Raji (cell line): Measurements from ENCODE around the gene DCST2.

ENCODE experiments used
- POLR2A ChIP-seq: IDR thresholded peaks from 2 replicates; pipeline ENCODE4 v1.6.1; 2011; ENCODE audit warnings: low read depth, low read length, control low read depth; ENCODE audit not compliant: insufficient read depth

DCST2 gene

DNA sequence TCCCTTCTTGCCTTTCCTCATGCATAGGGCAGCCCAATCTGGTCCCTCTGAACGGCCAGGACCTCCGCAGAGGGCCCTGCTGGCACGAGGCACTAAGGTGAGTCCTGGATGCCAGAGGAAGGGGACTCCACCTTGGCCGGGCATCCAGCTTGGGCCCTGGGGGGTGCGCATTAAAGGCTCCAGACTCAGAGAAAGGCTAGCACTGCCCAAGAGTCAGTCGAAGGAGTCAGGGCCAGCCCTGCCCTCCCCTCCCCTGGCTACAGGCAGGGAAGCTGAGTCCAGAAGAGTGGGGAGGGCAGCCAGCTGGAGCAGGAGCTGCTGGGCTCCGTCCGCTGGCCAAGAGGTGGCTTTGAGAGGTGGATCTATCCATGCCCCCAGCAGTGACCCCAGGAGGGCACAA is 27.2 kb upstream of the DCST2 start:
- TF ChIP-seq POLR2A, result no peak

DNA sequence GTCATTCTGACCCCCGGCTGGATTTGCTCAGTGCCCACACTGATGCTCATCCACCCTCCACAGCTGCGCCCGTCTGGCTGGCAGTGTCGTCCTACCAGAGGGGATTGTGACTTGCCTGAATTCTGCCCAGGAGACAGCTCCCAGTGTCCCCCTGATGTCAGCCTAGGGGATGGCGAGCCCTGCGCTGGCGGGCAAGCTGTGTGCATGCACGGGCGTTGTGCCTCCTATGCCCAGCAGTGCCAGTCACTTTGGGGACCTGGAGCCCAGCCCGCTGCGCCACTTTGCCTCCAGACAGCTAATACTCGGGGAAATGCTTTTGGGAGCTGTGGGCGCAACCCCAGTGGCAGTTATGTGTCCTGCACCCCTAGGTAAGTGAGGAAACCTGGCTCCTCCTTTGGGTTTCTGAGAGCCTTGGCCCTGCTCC is 24.2 kb upstream of the DCST2 start:
- TF ChIP-seq POLR2A, result no peak

DNA sequence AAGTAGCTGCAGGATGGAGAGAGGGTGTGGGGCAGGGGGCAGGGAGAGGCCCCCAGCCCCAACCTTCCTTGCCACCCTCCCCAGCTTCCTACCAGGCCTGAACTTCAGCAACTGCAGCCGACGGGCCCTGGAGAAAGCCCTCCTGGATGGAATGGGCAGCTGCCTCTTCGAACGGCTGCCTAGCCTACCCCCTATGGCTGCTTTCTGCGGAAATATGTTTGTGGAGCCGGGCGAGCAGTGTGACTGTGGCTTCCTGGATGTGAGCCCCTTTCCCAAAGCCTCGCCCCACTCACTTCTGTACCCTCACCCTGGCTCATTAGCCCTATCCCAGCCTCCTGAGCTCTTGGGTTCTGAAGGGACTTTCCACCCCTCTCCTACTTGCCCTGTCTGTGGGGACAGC is 23.5 kb upstream of the DCST2 start:
- no peak for TF ChIP-seq POLR2A

DNA sequence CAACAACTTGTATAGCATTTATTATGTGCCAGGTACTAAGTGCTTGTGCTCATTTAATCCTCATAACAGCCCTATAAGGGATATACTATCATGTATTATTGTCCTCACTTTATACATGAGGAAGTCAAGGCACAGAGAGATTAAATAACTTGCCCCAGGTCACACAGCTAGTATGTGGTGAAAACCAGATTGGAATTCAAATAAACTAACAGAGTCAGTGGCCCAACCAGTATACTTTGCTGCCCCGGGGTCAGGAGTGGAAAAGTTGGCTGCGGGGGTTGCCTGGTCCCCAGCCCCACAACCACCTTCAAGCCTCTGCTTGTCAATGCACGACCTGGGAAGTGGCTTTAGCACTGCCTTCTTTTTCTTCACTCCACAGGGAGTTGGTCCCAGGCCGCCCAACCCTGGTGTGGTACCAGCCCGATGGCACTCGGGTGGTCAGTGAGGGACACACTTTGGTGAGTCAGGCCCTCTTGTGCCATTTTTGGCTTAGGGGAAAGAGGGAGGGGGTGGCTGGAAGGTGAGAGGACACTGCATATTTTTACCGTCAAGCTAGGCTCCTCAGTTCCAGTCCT is 20.0 kb upstream of the DCST2 start:
- TF ChIP-seq POLR2A, result no peak

DNA sequence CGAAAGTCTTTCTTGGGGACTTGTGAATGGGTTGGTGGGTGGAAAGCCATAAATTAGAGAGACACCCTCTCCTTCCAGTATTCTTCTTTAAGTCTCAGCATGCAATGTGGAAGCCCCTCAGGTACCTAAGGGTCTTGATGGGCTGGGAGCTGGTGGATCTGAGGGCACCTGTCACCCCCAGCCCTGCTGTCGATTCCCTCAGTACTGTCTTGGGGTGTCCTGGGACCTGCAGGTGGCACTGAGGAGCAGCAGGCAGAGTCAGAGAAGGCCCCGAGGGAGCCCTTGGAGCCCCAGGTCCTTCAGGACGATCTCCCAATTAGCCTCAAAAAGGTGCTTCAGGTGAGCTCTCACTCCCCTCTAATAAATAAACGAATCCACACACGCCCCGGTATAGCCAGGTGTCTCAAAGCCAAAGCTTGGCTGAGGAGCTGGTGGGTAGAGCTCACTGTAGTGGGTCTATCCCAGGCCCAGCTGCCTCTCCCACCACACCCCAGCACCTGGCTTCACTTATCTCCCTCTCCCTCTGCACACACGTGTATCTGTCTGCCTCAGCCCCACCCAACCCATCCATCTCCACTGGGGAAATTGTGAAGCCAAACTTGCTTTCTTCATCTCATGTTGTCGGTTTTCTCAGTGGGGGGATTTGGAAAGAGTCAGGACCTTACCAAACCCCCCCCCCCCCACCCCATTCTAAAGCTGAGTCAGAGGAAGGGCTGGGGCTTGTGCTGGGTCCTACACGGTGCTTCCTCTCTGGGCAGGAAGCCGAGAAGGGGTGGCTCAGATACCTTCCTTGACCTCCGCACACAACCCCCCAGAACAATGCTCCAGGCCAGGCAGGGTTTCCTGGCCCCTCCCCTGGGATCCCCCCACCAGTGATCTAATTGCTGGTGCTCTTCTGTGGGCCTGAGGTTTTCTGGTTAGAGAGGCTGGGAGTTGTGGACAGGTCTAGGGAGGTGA is 19.1 kb upstream of the DCST2 start:
- TF ChIP-seq POLR2A, result no peak

DNA sequence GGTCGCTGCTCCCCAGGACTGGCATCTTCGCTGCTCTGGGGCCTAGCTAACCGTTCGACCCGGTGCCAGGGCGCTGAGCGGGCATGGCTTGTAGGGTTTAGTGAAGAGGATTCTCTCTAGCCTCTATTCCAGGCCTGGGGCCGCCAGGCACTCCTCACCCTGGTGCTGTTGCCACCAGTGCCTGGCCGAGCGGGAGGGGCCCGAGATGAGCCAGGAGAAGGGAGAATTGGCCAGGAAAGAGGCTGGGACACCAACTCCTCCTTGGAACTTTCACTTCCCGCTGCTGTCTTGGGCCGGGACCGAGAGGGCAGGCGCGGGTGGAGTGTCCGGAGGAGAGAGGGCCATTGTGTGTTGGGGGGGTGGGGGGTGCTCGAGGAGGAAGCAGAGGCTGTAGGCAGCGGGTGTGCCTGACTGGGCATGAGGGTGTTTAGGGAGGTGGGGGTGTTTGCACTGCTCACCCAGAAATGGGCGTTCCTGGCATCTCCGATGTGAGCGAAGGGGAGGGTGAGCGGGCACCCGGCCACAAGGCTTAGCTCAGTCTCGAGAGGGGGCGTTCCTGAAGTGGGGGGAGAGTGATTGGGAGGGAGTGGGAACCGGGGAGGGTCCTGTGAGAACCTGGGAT is 18.3 kb upstream of the DCST2 start:
- no peak for TF ChIP-seq POLR2A

DNA sequence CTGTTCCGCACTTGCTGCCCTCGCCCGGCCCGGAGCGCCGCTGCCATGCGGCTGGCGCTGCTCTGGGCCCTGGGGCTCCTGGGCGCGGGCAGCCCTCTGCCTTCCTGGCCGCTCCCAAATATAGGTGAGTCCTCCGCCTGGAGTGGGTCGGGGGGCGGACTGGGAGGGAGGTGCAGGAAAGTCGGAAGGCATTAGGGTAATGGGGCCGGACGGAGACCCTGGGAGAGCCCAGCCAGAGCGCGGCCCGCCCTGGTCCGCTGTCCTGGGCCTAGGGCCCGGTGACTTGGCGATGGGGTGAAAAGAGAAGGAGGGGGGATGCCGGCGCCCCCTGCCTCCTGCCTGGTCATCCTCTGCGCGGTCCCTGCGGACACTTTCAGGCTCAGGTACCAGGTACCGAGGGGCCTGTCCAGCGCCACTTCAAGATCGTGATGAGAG is 17.8 kb upstream of the DCST2 start:
- peak; percentile 69; the same call in 1 of the 2 replicates for TF ChIP-seq POLR2A

DNA sequence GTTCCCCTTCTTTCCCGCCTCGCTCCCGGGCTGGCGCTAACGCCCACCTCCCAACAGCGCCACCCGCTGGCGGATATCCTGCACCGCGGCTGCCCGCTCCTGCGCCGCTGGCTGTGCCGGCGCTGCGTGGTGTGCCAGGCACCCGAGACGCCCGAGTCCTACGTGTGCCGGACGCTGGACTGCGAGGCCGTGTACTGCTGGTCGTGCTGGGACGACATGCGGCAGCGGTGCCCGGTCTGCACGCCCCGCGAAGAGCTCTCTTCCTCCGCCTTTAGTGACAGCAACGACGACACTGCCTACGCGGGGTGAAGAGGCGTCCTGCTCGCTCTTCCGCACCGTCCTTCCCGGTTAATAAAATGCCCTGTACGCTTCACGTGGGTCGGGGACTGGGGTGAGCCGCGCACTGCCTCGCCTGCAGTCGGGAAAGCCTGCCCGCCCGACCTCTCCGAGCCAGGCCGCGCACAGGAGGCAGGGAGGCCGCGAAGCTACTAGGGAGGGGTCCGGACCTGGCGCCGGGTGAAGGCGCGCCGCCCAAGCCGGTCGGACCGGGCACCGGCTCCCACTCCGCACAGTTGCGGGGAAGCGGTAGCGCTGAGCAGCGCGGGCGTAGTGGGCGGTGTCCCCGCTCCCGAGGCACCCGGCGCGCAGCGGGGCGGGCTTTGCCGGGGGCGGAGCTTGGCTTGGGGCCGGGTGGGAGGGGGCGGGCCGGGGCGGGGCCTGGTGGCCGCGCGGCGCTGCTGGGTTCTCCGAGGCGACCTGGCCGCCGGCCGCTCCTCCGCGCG is 17.2 kb upstream of the DCST2 start, which contains the start of gene ADAM15:
TSS of gene ADAM15 (plus strand) at position 757 of the 782 bp plus-strand sequence. CDS start 71 bp downstream, outside the sequence.
- TF ChIP-seq POLR2A, result peak; percentile 68

DNA sequence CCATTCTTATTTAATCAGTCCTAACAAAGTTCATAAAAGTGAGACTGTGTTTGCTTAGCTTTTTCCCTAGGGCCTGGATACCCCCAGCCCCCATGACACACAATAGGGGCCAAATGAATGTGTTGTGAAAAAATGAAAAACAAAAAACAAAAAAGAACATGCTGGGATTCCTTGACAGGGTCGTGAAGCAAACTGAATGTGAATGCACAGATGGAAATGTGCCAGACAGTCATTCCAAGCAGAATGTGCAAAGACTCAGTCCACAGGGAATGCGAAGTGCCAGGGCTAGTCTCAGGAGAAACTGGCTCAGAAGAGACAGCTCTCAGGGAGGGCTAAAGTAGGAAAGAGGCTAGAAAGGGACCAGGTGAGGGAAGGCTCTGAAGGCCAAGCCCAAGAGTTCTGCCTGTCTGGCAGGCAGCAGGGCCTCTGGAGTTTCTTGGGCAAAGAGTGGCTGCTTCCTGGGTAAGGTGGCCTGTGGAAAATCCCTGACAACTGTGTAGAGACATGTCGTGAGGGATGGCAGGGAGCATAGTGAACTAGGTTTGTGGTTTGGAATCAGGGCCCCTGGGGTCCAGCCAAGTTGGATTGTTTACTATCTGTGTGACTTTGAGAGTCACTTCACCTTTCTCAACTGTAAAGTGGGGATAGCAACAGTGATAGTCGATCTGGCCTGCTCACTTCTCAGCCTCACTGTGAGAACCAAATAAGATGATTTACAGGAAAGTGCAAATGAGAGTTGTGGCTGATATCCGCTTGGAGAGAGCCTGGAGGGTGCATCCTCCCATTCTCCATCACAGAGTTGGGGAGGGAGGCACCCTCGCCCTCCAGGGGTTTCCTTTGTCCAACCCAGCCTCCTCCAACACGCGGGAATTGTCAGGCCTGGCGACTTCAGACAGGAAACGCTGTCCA is 16.3 kb upstream of the DCST2 start:
- TF ChIP-seq POLR2A, result no peak

DNA sequence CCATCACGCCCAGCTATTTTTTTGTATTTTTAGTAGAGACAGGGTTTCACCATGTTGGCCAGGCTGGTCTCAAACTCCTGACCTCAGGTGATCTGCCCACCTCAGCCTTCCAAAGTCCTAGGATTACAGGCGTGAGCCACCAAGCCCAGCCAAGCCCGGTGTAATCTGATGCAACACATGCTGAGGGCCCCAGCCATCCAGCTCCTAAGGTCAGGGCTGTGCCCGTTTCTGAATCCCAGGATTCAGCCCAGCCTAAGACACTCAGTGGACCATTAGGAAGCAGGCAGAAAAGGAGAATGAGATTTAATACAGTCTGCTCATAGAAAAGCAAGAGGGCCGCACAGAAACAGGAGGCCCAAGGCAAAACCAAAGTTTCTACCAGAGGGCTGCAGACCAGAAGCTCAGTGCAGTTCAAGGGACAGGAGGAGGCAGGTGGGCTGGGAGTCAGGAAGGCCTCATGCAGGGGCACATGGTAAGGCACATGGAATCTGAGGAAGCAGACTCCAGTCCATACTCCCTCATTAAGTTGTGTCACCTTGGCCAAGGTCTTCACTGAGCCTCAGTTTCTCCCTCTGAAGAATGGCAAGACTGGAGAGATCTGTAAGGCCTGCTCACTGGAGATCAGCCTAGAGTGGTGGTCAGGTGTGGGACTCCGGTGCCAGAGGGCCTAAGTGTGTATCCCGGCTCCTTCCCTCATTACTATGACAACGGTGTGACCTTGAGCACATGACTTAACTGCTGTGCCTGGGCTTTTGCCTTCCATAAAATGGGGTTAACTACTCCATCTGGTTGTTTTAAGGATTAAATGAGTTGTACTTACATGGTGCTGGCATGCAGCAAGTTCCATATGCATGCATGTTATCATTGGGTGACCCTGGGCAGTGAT is 15.1 kb upstream of the DCST2 start:
- no peak for TF ChIP-seq POLR2A

DNA sequence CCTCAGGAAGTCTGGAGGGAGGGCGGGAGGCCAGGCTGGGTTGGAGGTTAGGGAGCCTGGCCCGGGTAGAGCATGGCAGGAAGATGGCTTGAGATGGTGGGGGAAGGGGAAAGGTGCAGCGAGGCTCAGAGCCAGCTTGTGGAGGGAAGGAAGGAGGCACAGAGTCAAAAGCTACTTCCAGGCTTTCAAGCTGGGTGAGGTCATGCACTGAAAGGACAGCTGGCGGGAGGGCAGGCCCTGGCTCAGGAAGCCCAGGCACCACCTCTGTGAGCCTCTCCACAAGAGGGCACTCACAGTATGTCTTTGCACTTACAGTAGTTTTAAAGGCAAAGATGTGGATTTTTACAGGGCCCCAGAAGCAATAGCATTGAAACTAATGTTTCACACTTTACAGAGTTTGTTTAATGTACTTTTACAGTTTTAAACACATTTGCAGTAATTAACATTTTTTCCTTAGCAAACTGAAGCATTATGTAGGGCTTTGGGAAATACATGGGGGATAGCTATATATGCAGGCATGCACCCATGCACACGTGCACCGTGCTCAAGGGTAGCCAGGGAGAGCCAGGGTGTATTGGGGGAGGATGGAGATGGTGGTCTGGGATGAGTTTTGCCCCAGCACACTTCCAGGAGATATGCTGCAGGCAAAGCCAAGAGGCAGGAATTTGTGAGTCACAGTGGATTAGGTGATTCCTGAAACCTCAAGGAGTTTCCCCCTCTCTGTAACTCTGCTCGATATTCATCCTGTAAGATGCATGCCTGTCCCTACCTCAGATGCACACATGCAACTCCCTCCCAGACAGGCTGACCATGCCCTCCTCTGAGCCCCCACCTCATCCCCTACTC is 11.5 kb upstream of the DCST2 start:
- no peak for TF ChIP-seq POLR2A

DNA sequence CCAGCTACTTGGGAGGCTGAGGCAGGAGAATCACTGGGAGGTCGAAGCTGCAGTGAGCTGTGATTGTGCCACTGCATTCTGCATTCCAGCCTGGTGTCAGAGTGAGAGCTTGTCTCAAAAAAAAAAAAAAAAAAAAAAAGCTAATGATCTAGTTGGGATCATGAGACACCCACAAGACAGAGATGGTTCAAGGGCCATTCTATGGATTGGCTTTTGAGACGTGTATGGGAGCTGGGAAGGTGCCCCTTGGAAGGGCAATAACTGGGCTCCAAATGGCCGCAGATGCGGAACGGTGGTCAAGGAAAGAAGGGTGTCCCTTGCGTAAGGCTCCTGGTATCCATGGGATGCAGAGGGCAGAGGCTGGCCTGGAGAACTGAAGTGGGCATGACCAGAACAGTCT is 10.8 kb upstream of the DCST2 start:
- TF ChIP-seq POLR2A, result no peak

DNA sequence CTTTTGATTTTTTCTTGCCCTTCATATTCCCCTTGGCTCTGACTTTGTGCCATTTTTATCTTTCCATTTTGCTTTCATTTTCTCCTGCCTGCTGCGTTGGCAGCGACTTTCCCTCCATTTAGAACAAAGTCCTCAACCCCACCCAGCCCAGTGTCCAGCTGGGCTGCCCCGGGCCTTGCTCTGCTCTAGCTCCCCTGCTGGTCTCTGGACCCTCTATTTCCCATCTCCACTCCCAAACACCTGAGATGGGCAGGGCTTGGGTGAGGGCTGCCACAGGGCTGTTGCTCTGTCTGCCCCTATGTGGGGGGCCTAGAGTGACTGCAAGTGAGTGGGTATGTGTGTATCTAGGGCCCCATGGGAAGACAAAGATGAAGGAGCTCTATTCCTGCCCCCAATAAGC is 10.2 kb upstream of the DCST2 start:
- no peak for TF ChIP-seq POLR2A

DNA sequence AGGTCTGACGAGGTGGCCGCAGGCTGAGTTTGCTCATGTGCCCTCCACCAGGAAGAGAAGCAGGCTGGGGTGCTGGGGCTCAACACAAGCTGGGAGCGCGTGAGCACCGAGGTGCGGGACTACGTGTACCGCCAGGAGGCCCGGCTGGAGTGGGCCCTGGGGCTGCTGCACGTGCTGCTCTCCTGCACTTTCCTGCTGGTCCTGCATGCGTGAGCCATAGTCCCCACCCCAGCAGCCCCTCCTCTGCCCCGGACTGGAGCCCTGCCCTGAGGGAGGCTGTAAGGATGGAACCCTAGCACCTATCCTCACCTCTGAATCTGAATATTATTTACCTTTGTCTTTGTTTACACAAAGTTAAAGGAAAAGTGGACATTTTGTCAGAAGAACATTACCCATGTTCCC is 9.7 kb upstream of the DCST2 start:
- TF ChIP-seq POLR2A, result no peak
